Measurements from ENCODE around the gene COL4A1.

Gene COL4A1

GRCh38 chr13:110272651-110273050 lies 34.3 kb downstream of the COL4A1 start:
- no peak for DNase-seq

- DNase-seq, result no peak
Observed at GRCh38 chr13:110272227-110272626, 34.7 kb downstream of the COL4A1 start.

- no peak for DNase-seq
Observed at GRCh38 chr13:110271313-110271712, 35.6 kb downstream of the COL4A1 start.

- no peak for DNase-seq
Observed at GRCh38 chr13:110270507-110270906, 36.5 kb downstream of the COL4A1 start.

- no peak for DNase-seq
Observed at GRCh38 chr13:110269509-110270185, 37.3 kb downstream of the COL4A1 start.

- no peak for DNase-seq
Observed at GRCh38 chr13:110268576-110269185, 38.3 kb downstream of the COL4A1 start.

GRCh38 chr13:110268061-110268460 lies 38.9 kb downstream of the COL4A1 start:
- no peak for DNase-seq

- DNase-seq, result no peak
Observed at GRCh38 chr13:110266983-110267382, 40.0 kb downstream of the COL4A1 start.

- no peak for DNase-seq
Observed at GRCh38 chr13:110266431-110266809, 40.5 kb downstream of the COL4A1 start.

GRCh38 chr13:110265682-110266430 lies 41.1 kb downstream of the COL4A1 start:
- no peak for DNase-seq

- DNase-seq, result no peak
Observed at GRCh38 chr13:110265341-110265681, 41.6 kb downstream of the COL4A1 start.

- DNase-seq, result no peak
Observed at GRCh38 chr13:110264685-110265275, 42.2 kb downstream of the COL4A1 start.

GRCh38 chr13:110263888-110264287 lies 43.1 kb downstream of the COL4A1 start:
- DNase-seq, result no peak

- DNase-seq, result no peak
Observed at GRCh38 chr13:110263404-110263803, 43.6 kb downstream of the COL4A1 start.

- no peak for DNase-seq
Observed at GRCh38 chr13:110262508-110263291, 44.3 kb downstream of the COL4A1 start.

GRCh38 chr13:110262082-110262436 lies 44.9 kb downstream of the COL4A1 start:
- DNase-seq, result no peak

GRCh38 chr13:110261166-110262081 lies 45.5 kb downstream of the COL4A1 start:
- no peak for DNase-seq

- no peak for DNase-seq
Observed at GRCh38 chr13:110259651-110260050, 47.3 kb downstream of the COL4A1 start.

GRCh38 chr13:110258876-110259631 lies 47.9 kb downstream of the COL4A1 start:
- no peak for DNase-seq

- no peak for DNase-seq
Observed at GRCh38 chr13:110257408-110257807, 49.5 kb downstream of the COL4A1 start.

Measured in SIG-M5 (cell line).